CD4-positive, alpha-beta T cell (primary cell): ENCODE data around the gene MMP26. TPM values are rescaled to one million over a fixed set of nuclear protein-coding genes. Genes with fewer than 3 reads are reported as not detected.

Experiments used
- ATAC-seq: fragments of 200-7000 bp; cut with Tn5 transposase; one replicate; pipeline ENCODE4 v1.10.0; 2022; ENCODE audit warnings: mild to moderate bottlenecking; ENCODE audit not compliant: poor library complexity
- CTCF ChIA-PET: fragments of 350-600 bp; sonication (Branson Sonifier 250); formaldehyde crosslinking; loops from one replicate; lab custom pipeline; 2021; ENCODE audit warnings: antibody characterized with exemption, inconsistent platforms; lab: Charles Lee
- POLR2A ChIA-PET: fragments of 350-600 bp; sonication (Branson Sonifier 250); formaldehyde crosslinking; loops from one replicate; lab custom pipeline; 2021; ENCODE audit warnings: antibody characterized with exemption, inconsistent platforms; lab: Charles Lee
- DNase-seq, 14 experiments: peaks; one replicate each; pipeline ENCODE4 v3.0.0-alpha.2; 2013 to 2020; ENCODE audit warnings: mixed read lengths in 2 of 14
- H3K27ac ChIP-seq, 2 donors: one replicate each; pipeline versions ENCODE4 v1.5.1 to v1.7.0; 2013; ENCODE audit warnings: low read length in 2 of 2, low read depth in 1 of 2, mild to moderate bottlenecking in 1 of 2
- H3K27me3 ChIP-seq, 2 experiments: 1 replicate in 1 of 2; 2 replicates in 1 of 2; pipeline versions ENCODE4 v1.6.1 to v1.7.0; 2013; ENCODE audit warnings: low read length in 2 of 2, control low read depth in 1 of 2, mild to moderate bottlenecking in 1 of 2, moderate library complexity in 1 of 2; ENCODE audit not compliant: insufficient read depth in 2 of 2, control insufficient read depth in 1 of 2
- H3K36me3 ChIP-seq: one replicate; pipeline ENCODE4 v1.6.1; 2013; ENCODE audit warnings: low read length, control low read depth; ENCODE audit not compliant: insufficient read depth
- H3K4me1 ChIP-seq: one replicate; pipeline ENCODE4 v1.6.1; 2013; ENCODE audit warnings: low read length, control low read depth; ENCODE audit not compliant: insufficient read depth
- H3K4me3 ChIP-seq: one replicate; pipeline ENCODE4 v1.5.1; 2013; ENCODE audit warnings: mild to moderate bottlenecking, low read length, moderate library complexity
- H3K9me3 ChIP-seq, 2 experiments: 1 replicate in 1 of 2; 2 replicates in 1 of 2; pipeline versions ENCODE4 v1.6.1 to v1.7.0; 2013; ENCODE audit warnings: low read length in 2 of 2, mild to moderate bottlenecking in 2 of 2, control low read depth in 1 of 2, moderate library complexity in 1 of 2; ENCODE audit not compliant: control insufficient read depth in 1 of 2, insufficient read depth in 1 of 2
- H3K27ac Mint-ChIP-seq: one replicate; pipeline ENCODE4 v1.8.0; 2020; ENCODE audit warnings: mixed read lengths
- H3K27me3 Mint-ChIP-seq: one replicate; pipeline ENCODE4 v1.8.0; 2021; ENCODE audit warnings: mixed read lengths
- H3K36me3 Mint-ChIP-seq: one replicate; pipeline ENCODE4 v1.8.0; 2021; ENCODE audit warnings: low read depth, mixed read lengths
- H3K4me1 Mint-ChIP-seq: one replicate; pipeline ENCODE4 v1.8.0; 2021; ENCODE audit warnings: low read depth, mixed read lengths
- H3K4me3 Mint-ChIP-seq: one replicate; pipeline ENCODE4 v1.8.0; 2020; ENCODE audit warnings: mild to moderate bottlenecking, mixed read lengths
- H3K9me3 Mint-ChIP-seq: one replicate; pipeline ENCODE4 v1.8.0; 2020; ENCODE audit warnings: mixed read lengths
- CTCF ChIP-seq: fragments of 200-600 bp; IDR thresholded peaks from one replicate; pipeline ENCODE4 v1.8.0; 2022; ENCODE audit warnings: antibody characterized with exemption, mild to moderate bottlenecking
- intact Hi-C, 2 experiments: fragments of 100-400 bp; cut with DNase I in 1 of 2; cut with micrococcal nuclease in 1 of 2; formaldehyde crosslinking; loops; one replicate each; pipeline versions ENCODE4 v1.15.1 to v1.9.0; 2023 to 2025; cut with DNase I, micrococcal nuclease
- total RNA-seq, 174 experiments: library from RNA in 2 of 174; stranded (reverse) in 2 of 174; gene quantifications; one replicate each; pipeline ENCODE4 v1.2.3 and lab custom pipeline; 2021 to 2026

The MMP26 gene
- total RNA-seq, 2 experiments from 2014 or later = not detected

- no peaks in the 10 kb centered on the region for H3K9me3 Mint-ChIP-seq
- intact Hi-C loops = no loop called here
- peaks cover 0 to 8% of the 10 kb centered on the region in 2 experiments for H3K9me3 ChIP-seq
- H3K27ac Mint-ChIP-seq = no peak overlapping the region
- POLR2A ChIA-PET = no interaction called here
- no peak overlapping the region for H3K27ac ChIP-seq
- H3K4me1 ChIP-seq = no peaks in the 10 kb centered on the region
- no peaks in the 10 kb centered on the region for H3K27me3 ChIP-seq
- no peak for TF ChIP-seq CTCF
- H3K4me3 ChIP-seq = no peak overlapping the region
- no peak for ATAC-seq
- H3K4me3 Mint-ChIP-seq = no peak overlapping the region
- CTCF ChIA-PET = no interaction called here
- H3K36me3 ChIP-seq = no peaks in the 10 kb centered on the region
- H3K27me3 Mint-ChIP-seq = peaks cover 5% of the 10 kb centered on the region
- H3K36me3 Mint-ChIP-seq = no peaks in the 10 kb centered on the region
- no peak for DNase-seq
- no peaks in the 10 kb centered on the region for H3K4me1 Mint-ChIP-seq
These were observed 22.6 kb downstream of the MMP26 start for GRCh38 chr11:4727171-4727570.

GRCh38 chr11:4740735-4741134, 36.2 kb downstream of the MMP26 start:
- no peak for TF ChIP-seq CTCF
- CTCF ChIA-PET = no interaction called here
- no peak for ATAC-seq

GRCh38 chr11:4748438-4748837, 43.9 kb downstream of the MMP26 start:
- Mint-ChIP-seq H3K4me1 (no peaks in the 10 kb centered on the region), H3K36me3 (no peaks in the 10 kb centered on the region), H3K9me3 (no peaks in the 10 kb centered on the region), H3K27ac (no peak overlapping the region), H3K4me3 (no peak overlapping the region), H3K27me3 (peaks cover 15% of the 10 kb centered on the region)
- no peaks in the 10 kb centered on the region for H3K4me1 ChIP-seq
- ATAC-seq (no peak), DNase-seq (no peak)
- no peak overlapping the region for H3K4me3 ChIP-seq
- POLR2A ChIA-PET = no interaction called here
- no peaks in the 10 kb centered on the region for H3K27me3 ChIP-seq
- CTCF ChIA-PET = no interaction called here
- TF ChIP-seq CTCF = no peak
- intact Hi-C loops = no loop called here
- no peaks in the 10 kb centered on the region for H3K9me3 ChIP-seq
- H3K36me3 ChIP-seq = no peaks in the 10 kb centered on the region
- H3K27ac ChIP-seq = no peak overlapping the region

More at GRCh38 chr11:4740735-4741134, 36.2 kb downstream of the MMP26 start:
- H3K4me1 ChIP-seq = no peaks in the 10 kb centered on the region
- H3K36me3 ChIP-seq = no peaks in the 10 kb centered on the region
- Mint-ChIP-seq H3K36me3 (no peaks in the 10 kb centered on the region), H3K4me1 (no peaks in the 10 kb centered on the region), H3K4me3 (no peak overlapping the region), H3K27ac (no peak overlapping the region), H3K27me3 (peaks cover 23% of the 10 kb centered on the region), H3K9me3 (no peaks in the 10 kb centered on the region)
- no peak overlapping the region for H3K27ac ChIP-seq
- no peaks in the 10 kb centered on the region for H3K27me3 ChIP-seq
- no peak overlapping the region for H3K4me3 ChIP-seq
- no peaks in the 10 kb centered on the region for H3K9me3 ChIP-seq
- no peak for DNase-seq
- intact Hi-C loops = no loop called here
- POLR2A ChIA-PET = no interaction called here
